UCSD-AML1 (cell line): ENCODE data around the gene LAMA5.

Source experiments
- DNase-seq: peaks from one replicate; lab custom pipeline; 2025; ENCODE audit not compliant: unreplicated experiment; lab: John Stamatoyannopoulos, UW

Gene LAMA5

GRCh38 chr20:62360854-62361798, 6.0 kb downstream of the LAMA5 start:
- no peak for DNase-seq

- no peak for DNase-seq
Measured at GRCh38 chr20:62359491-62360121, 7.5 kb downstream of the LAMA5 start.

GRCh38 chr20:62359043-62359490, 8.0 kb downstream of the LAMA5 start:
- DNase-seq: no peak

- no peak for DNase-seq
Measured at GRCh38 chr20:62358171-62359042, 8.7 kb downstream of the LAMA5 start.

GRCh38 chr20:62357681-62358080, 9.4 kb downstream of the LAMA5 start:
- no peak for DNase-seq

- DNase-seq: no peak
Measured at GRCh38 chr20:62357187-62357667, 9.9 kb downstream of the LAMA5 start.

- no peak for DNase-seq
Measured at GRCh38 chr20:62356589-62357186, 10.4 kb downstream of the LAMA5 start.

GRCh38 chr20:62355878-62356588, 11.1 kb downstream of the LAMA5 start:
- no peak for DNase-seq

GRCh38 chr20:62355516-62355877, 11.6 kb downstream of the LAMA5 start:
- no peak for DNase-seq

GRCh38 chr20:62354811-62355341, 12.2 kb downstream of the LAMA5 start:
- no peak for DNase-seq

- DNase-seq: no peak
Measured at GRCh38 chr20:62354031-62354808, 12.9 kb downstream of the LAMA5 start.

GRCh38 chr20:62353289-62354030, 13.7 kb downstream of the LAMA5 start:
- DNase-seq: no peak

- no peak for DNase-seq
Measured at GRCh38 chr20:62352402-62353288, 14.5 kb downstream of the LAMA5 start.

GRCh38 chr20:62351469-62352401, 15.4 kb downstream of the LAMA5 start:
- no peak for DNase-seq

- no peak for DNase-seq
Measured at GRCh38 chr20:62350629-62351422, 16.3 kb downstream of the LAMA5 start.
